Kidney epithelial cell (primary cell): ENCODE measurements around the gene FEV. TPM values are rescaled to one million over a fixed set of nuclear protein-coding genes. Genes with fewer than 3 reads are reported as not detected.

Experiments
- DNase-seq: peaks from one replicate; pipeline ENCODE4 v3.0.0-alpha.2; 2010; ENCODE audit warnings: low read depth
- H3K27me3 ChIP-seq: 2 replicates; pipeline ENCODE4 v1.6.0; 2011; ENCODE audit warnings: low read length; ENCODE audit not compliant: control insufficient read depth, insufficient read depth
- H3K36me3 ChIP-seq: 2 replicates; pipeline ENCODE4 v1.5.1; 2011; ENCODE audit warnings: low read length; ENCODE audit not compliant: control insufficient read depth, insufficient read depth
- H3K4me3 ChIP-seq: 2 replicates; pipeline ENCODE4 v1.5.1; 2011; ENCODE audit warnings: low read depth, mild to moderate bottlenecking, control low read depth, low read length
- total RNA-seq: library from RNA; depleted of rRNA; stranded (reverse); fragments of >200 nt; gene quantifications from 2 replicates; pipeline ENCODE4 v1.2.3, GENCODE V29; 2015
- TF ChIP-seq, protein P1 (sequence below): IDR thresholded peaks from 2 replicates; pipeline ENCODE4 v1.5.1; 2011; ENCODE audit warnings: mild to moderate bottlenecking, moderate library complexity, low read length, control low read depth, inconsistent platforms; ENCODE audit not compliant: insufficient read depth, poor library complexity, severe bottlenecking

The FEV gene
- total RNA-seq, 1 donor from 2014 or later = not detected

- Histone ChIP-seq H3K36me3 (no peaks in the 10 kb centered on the region), H3K4me3 (no peak overlapping the region), H3K27me3 (peaks cover 89% of the 10 kb centered on the region)
- DNase-seq = no peak
- TF ChIP-seq, protein P1, sequence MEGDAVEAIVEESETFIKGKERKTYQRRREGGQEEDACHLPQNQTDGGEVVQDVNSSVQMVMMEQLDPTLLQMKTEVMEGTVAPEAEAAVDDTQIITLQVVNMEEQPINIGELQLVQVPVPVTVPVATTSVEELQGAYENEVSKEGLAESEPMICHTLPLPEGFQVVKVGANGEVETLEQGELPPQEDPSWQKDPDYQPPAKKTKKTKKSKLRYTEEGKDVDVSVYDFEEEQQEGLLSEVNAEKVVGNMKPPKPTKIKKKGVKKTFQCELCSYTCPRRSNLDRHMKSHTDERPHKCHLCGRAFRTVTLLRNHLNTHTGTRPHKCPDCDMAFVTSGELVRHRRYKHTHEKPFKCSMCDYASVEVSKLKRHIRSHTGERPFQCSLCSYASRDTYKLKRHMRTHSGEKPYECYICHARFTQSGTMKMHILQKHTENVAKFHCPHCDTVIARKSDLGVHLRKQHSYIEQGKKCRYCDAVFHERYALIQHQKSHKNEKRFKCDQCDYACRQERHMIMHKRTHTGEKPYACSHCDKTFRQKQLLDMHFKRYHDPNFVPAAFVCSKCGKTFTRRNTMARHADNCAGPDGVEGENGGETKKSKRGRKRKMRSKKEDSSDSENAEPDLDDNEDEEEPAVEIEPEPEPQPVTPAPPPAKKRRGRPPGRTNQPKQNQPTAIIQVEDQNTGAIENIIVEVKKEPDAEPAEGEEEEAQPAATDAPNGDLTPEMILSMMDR = no peak
Measured at GRCh38 chr2:218990612-218991011, 5.6 kb upstream of the FEV start.

- TF ChIP-seq, protein P1 = no peak
- H3K36me3 ChIP-seq = no peaks in the 10 kb centered on the region
- no peak for DNase-seq
- H3K4me3 ChIP-seq = no peak overlapping the region
- H3K27me3 ChIP-seq = peaks cover 89% of the 10 kb centered on the region
Measured at GRCh38 chr2:218990052-218990451, 5.1 kb upstream of the FEV start.

GRCh38 chr2:218988650-218989049 lies 3.7 kb upstream of the FEV start:
- H3K36me3 ChIP-seq = no peaks in the 10 kb centered on the region
- DNase-seq = no peak
- no peak overlapping the region for H3K4me3 ChIP-seq
- peaks cover 91% of the 10 kb centered on the region for H3K27me3 ChIP-seq
- TF ChIP-seq, protein P1 = no peak

DNA sequence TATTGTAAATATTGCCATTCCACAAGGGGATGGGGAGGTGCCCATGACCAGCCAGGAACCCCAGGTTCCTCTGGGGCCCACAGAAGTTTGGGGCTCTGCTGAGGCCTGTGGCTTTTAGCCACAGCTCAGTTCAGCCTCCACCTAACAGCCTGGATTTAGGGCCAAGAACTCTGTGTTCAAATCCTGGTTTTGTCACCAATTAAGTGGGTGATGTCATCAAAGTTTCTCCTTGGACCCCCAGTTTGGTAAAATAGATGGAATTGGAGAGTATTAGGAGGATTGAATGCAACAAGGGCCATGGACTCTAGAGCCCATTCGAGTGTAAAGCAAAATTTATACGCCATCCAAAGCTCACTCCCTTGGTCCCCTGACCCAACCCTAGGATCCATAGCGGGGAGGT lies 3.2 kb upstream of the FEV start:
- H3K36me3 ChIP-seq = no peaks in the 10 kb centered on the region
- no peak for DNase-seq
- no peak overlapping the region for H3K4me3 ChIP-seq
- H3K27me3 ChIP-seq = peaks cover 91% of the 10 kb centered on the region
- TF ChIP-seq, protein P1 = no peak

DNA sequence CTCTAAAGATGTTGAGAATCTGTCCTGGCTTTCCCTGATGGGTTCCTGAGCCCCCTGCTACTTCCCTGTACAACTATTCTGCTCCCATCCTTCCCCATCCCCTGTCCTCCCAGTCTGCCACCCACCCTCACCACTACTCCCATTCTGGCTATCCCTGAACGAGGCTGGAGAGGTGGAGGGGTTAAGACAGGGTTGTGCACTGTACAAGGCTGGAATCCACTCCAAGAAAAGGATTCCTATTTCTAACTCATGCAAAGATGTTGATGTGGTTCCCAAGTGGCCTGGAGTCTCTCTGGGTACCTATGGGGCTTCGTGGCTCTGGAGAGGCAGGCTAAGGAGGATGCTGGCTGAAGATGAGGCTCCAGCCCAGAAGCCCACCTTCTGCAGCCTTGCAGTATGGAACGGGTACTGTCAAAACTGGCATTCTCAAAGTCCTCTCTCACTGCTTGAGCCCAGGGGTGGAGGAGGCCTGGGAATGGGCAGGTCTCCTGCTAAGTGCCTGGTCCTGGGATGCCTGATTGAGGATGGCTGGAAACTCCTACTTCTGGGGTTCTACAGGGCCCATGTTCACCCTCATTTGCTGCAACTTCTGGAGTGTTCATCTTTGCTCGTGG lies 1.3 kb upstream of the FEV start:
- DNase-seq = no peak
- Histone ChIP-seq H3K36me3 (no peaks in the 10 kb centered on the region), H3K4me3 (no peak overlapping the region), H3K27me3 (peaks cover 91% of the 10 kb centered on the region)
- TF ChIP-seq, protein P1 = no peak
